GM23248 (cell line): ENCODE data around the gene MROH2B.

Source experiments
- EZH2 ChIP-seq: fragments of 200-600 bp; sonication (generic); IDR thresholded peaks from 2 replicates; pipeline ENCODE4 v1.6.1; 2018; ENCODE audit warnings: antibody characterized with exemption, mild to moderate bottlenecking; ENCODE audit not compliant: insufficient read depth, poor library complexity, severe bottlenecking
- EZH2phosphoT487 ChIP-seq: fragments of 200-600 bp; sonication (generic); IDR thresholded peaks from 2 replicates; pipeline ENCODE4 v1.6.1; 2018; ENCODE audit warnings: antibody characterized with exemption, moderate library complexity, mild to moderate bottlenecking, low read depth; ENCODE audit not compliant: insufficient read depth

DNA sequence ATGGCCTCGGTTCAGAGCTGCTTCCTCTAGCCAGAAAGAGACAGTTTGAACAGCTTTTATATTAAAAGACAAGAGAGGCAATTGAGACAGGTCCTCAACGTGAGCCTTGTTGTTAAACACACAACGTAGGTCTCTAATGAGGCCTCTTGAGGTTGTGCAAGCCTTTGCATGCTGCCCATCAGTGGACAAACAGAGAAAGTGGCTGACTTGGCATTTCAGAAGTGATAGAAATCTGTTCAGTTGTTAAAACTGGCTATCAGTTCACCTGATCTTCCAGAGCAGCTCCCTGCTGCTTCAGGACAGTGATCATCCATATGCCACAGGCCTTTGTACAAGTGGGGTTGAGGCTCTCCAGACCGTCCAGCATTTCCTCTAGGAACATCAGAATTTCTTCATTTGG lies 58.8 kb downstream of the MROH2B start:
- TF ChIP-seq EZH2phosphoT487 (no peak), EZH2 (no peak)
